PC-9 (cell line): Measurements from ENCODE around the gene CCDC158. TPM values are rescaled to one million over a fixed set of nuclear protein-coding genes. Genes with fewer than 3 reads are reported as not detected.

Experiments
- BruUV-seq: library from RNA; stranded (reverse); fragments of 400-500 nt; replicated peaks from 2 replicates; lab custom pipeline; 2021; lab: Mats Ljungman, UMichigan
- CTCF ChIA-PET: fragments of 300-600 bp; sonication (Branson Sonifier 250); formaldehyde crosslinking; loops from one replicate; lab custom pipeline; 2022; ENCODE audit warnings: antibody characterized with exemption; lab: Charles Lee
- POLR2A ChIA-PET: fragments of 300-600 bp; sonication (Branson Sonifier 250); formaldehyde crosslinking; loops from one replicate; lab custom pipeline; 2022; ENCODE audit warnings: antibody characterized with exemption; ENCODE audit not compliant: unreplicated experiment; lab: Charles Lee
- DNase-seq, 2 experiments: peaks; one replicate each; pipeline versions ENCODE4 v3.0.0 to v3.0.0-alpha.2; 2015 to 2022; ENCODE audit warnings: mixed read lengths in 1 of 2
- H2AFZ ChIP-seq: fragments of 200-600 bp; sonication (generic); 2 replicates; pipeline ENCODE4 v1.8.1; 2017; ENCODE audit warnings: antibody characterized with exemption
- H3F3A ChIP-seq: fragments of 200-600 bp; sonication (generic); 2 replicates; pipeline ENCODE4 v1.8.1; 2017; ENCODE audit warnings: antibody characterized with exemption, mild to moderate bottlenecking, low read depth; ENCODE audit not compliant: insufficient read depth
- H3K27ac ChIP-seq: fragments of 200-600 bp; sonication (generic); 2 replicates; pipeline ENCODE4 v1.6.1; 2016; ENCODE audit warnings: mixed run types
- H3K27me3 ChIP-seq: fragments of 200-600 bp; sonication (generic); 2 replicates; pipeline ENCODE4 v1.6.1; 2016; ENCODE audit warnings: low read depth, mixed run types; ENCODE audit not compliant: insufficient read depth
- H3K36me3 ChIP-seq: fragments of 200-600 bp; sonication (generic); 2 replicates; pipeline ENCODE4 v1.6.1; 2016; ENCODE audit warnings: low read depth, mixed run types
- H3K4me1 ChIP-seq: fragments of 200-600 bp; sonication (generic); replicated peaks from 2 replicates; pipeline ENCODE4 v1.6.1; 2016; ENCODE audit warnings: mixed run types; ENCODE audit not compliant: insufficient read depth
- H3K4me2 ChIP-seq: fragments of 200-600 bp; sonication (generic); 2 replicates; pipeline ENCODE4 v1.6.1; 2017; ENCODE audit warnings: mixed run types
- H3K4me3 ChIP-seq: fragments of 200-600 bp; sonication (generic); 2 replicates; pipeline ENCODE4 v1.6.1; 2016; ENCODE audit warnings: mixed run types
- H3K79me2 ChIP-seq: fragments of 200-600 bp; sonication (generic); 2 replicates; pipeline ENCODE4 v1.6.1; 2017; ENCODE audit warnings: low read depth, mixed run types
- H3K9me2 ChIP-seq: fragments of 200-600 bp; sonication (generic); 2 replicates; pipeline ENCODE4 v1.8.1; 2017; ENCODE audit warnings: mild to moderate bottlenecking; ENCODE audit not compliant: insufficient read depth
- H3K9me3 ChIP-seq: fragments of 200-600 bp; sonication (generic); 2 replicates; pipeline ENCODE4 v1.8.1; 2016; ENCODE audit warnings: low read depth; ENCODE audit not compliant: insufficient read depth
- H4K20me1 ChIP-seq: fragments of 200-600 bp; sonication (generic); 2 replicates; pipeline ENCODE4 v1.8.1; 2017; ENCODE audit not compliant: insufficient read depth
- CTCF ChIP-seq: fragments of 200-600 bp; sonication (generic); conservative IDR thresholded peaks from 2 replicates; pipeline ENCODE4 v1.6.1; 2017; ENCODE audit warnings: mixed run types, antibody characterized with exemption, mild to moderate bottlenecking, moderate library complexity
- EZH2 ChIP-seq: fragments of 200-600 bp; sonication (generic); IDR thresholded peaks from 2 replicates; pipeline ENCODE4 v1.8.0; 2017; ENCODE audit warnings: antibody characterized with exemption, low read depth
- intact Hi-C: fragments of 100-400 bp; cut with micrococcal nuclease; formaldehyde crosslinking; loops from one replicate; pipeline ENCODE4 v1.10.0; 2022; ENCODE audit not compliant: unreplicated experiment
- total RNA-seq: library from RNA; stranded (reverse); gene quantifications from 2 replicates; pipeline ENCODE4 v1.2.3, GENCODE V29; 2021

CCDC158 gene
- total RNA-seq, 1 experiment from 2014 or later: not detected

GRCh38 chr4:76316131-76316530 is 104.8 kb downstream of the CCDC158 start:
- POLR2A ChIA-PET: no interaction called here
- Histone ChIP-seq H3K79me2 (no peaks in the 10 kb centered on the region), H2AFZ (no peak overlapping the region), H3K4me2 (no peak overlapping the region), H3K27ac (no peak overlapping the region), H4K20me1 (no peaks in the 10 kb centered on the region), H3K36me3 (no peaks in the 10 kb centered on the region), H3F3A (no peaks in the 10 kb centered on the region), H3K27me3 (no peaks in the 10 kb centered on the region), H3K4me3 (no peak overlapping the region), H3K4me1 (no peaks in the 10 kb centered on the region), H3K9me2 (no peaks in the 10 kb centered on the region), H3K9me3 (0 out of 2 replicates have a peak, but pooled peaks cover 4% of the 10 kb centered on the region)
- no peak for TF ChIP-seq CTCF
- no peak for TF ChIP-seq EZH2
- no peak for DNase-seq
- CTCF ChIA-PET: interaction anchor here (0.7 kb wide), 1 partner anchor 489 kb away, joined by 7 read pairs; no protein-coding TSS in a partner anchor
- no TSS peak for BruUV-seq
- intact Hi-C loops: no loop called here

- Histone ChIP-seq H3K4me1 (no peaks in the 10 kb centered on the region), H3K36me3 (no peaks in the 10 kb centered on the region), H3K4me2 (no peak overlapping the region), H3K4me3 (no peak overlapping the region), H3K79me2 (no peaks in the 10 kb centered on the region), H2AFZ (no peak overlapping the region), H3F3A (no peaks in the 10 kb centered on the region), H3K27me3 (no peaks in the 10 kb centered on the region), H3K9me3 (0 out of 2 replicates have a peak, but pooled peaks cover 4% of the 10 kb centered on the region), H4K20me1 (no peaks in the 10 kb centered on the region), H3K9me2 (no peaks in the 10 kb centered on the region), H3K27ac (no peak overlapping the region)
- intact Hi-C loops: no loop called here
- TF ChIP-seq CTCF (no peak), EZH2 (no peak)
- CTCF ChIA-PET: no interaction called here
- no peak for DNase-seq
- no TSS peak for BruUV-seq
- POLR2A ChIA-PET: no interaction called here
These were observed 105.5 kb downstream of the CCDC158 start for GRCh38 chr4:76315267-76315918.

GRCh38 chr4:76313547-76313946 is 107.4 kb downstream of the CCDC158 start:
- Histone ChIP-seq H3K9me3 (0 out of 2 replicates have a peak, but pooled peaks cover 4% of the 10 kb centered on the region), H3K36me3 (no peaks in the 10 kb centered on the region), H3K4me2 (no peak overlapping the region), H4K20me1 (no peaks in the 10 kb centered on the region), H3K4me1 (no peaks in the 10 kb centered on the region), H3K9me2 (no peaks in the 10 kb centered on the region), H2AFZ (no peak overlapping the region), H3F3A (no peaks in the 10 kb centered on the region), H3K27ac (no peak overlapping the region), H3K27me3 (no peaks in the 10 kb centered on the region), H3K79me2 (no peaks in the 10 kb centered on the region), H3K4me3 (no peak overlapping the region)
- CTCF ChIA-PET: no interaction called here
- POLR2A ChIA-PET: no interaction called here
- TF ChIP-seq CTCF: no peak
- TF ChIP-seq EZH2: no peak
- DNase-seq: no peak
- BruUV-seq: no TSS peak
- intact Hi-C loops: no loop called here
